ENCODE results near the gene ACBD6.
"Not testable (repeated sequence)": the region's sequence is repeated elsewhere in the genome, so short reads cannot be mapped to it uniquely, and the experiment has no call there.

The ACBD6 gene

GRCh38 chr1:180488661-180489060 lies 13.7 kb downstream of the ACBD6 start:
- ATAC-seq, result no peak

GRCh38 chr1:180486092-180486491 lies 16.3 kb downstream of the ACBD6 start:
- no peak for ATAC-seq

GRCh38 chr1:180484490-180484889 lies 17.9 kb downstream of the ACBD6 start:
- no peak for ATAC-seq

DNA sequence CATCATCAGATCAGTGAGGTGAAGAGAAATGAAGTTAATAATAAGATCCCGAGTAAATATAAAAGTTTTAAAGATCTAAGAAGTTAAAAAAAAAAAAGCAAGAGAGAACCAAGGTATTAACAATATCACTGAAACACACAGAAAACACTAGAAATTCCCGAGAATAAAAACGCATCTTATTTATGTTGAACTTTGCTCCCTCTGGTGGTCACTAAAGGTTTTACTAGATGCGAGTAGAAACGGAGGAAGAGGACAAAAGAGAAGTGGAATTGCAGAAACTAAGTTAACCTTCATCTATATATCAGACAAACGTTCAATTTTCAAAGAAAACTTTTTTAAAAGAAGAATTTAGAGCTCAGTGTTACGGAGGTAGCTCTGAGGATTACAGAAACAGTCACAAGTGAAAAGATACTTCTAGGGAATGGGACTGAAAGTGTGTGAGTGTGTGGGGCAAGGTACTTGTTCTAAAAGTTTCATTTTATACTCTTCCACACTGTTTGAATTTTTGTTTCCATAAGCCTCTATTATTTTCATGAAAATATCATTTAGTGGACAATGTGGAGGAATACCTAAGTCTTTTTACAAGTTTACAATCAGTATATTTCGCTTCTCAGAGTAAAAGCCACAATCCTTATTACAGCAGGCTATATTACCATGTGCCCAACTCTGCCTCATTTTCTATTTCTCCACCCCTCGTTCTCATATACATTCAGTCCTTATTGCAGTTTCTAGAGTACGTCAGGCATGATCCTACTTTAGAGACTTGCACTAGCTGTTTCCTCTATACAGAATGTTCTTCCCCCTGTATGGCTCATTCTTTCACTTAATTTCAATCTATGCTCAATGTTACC lies 19.7 kb downstream of the ACBD6 start:
- no peak for ATAC-seq

- no peak for ATAC-seq
Observed at GRCh38 chr1:180470031-180470430, 32.3 kb downstream of the ACBD6 start.

DNA sequence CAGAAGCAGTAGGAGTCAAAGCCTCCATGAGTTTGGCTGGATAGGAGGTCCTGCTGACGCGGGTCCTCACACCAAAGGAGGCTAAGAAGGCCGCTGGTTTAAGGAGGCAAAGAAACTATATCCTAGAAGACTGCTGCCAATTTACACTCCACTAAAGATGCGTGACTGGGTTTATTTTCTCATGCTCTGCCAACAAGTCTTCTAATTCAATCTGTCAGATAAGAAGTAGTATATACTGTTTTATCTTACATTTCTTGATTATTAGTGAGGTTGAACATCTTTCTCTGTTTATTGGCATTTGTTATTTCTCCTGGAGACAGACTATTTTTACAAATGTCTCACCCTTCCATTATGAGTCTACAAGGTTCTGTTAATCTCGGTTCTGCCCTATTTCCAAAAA lies 34.1 kb downstream of the ACBD6 start:
- ATAC-seq, result no peak

- no peak for ATAC-seq
Observed at GRCh38 chr1:180462102-180462501, 40.3 kb downstream of the ACBD6 start.

DNA sequence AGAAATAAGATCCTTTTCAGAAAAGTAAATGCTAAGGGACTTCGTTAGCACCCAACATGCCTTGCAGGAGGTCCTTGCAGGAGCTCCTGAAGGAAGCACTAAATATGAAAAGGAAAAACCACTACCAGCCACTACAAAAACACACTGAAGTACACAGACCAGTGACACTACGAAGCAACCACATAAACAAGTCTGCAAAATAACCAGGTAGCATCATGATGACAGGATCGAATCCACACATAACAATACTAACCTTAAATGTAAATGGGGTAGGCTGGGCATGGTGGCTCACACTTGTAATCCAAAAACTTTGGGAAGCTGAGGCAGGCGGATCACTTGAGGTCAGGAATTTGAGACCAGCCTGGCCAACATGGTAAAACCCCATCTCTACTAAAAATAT lies 40.7 kb downstream of the ACBD6 start:
- ATAC-seq, result not testable (repeated sequence)

DNA sequence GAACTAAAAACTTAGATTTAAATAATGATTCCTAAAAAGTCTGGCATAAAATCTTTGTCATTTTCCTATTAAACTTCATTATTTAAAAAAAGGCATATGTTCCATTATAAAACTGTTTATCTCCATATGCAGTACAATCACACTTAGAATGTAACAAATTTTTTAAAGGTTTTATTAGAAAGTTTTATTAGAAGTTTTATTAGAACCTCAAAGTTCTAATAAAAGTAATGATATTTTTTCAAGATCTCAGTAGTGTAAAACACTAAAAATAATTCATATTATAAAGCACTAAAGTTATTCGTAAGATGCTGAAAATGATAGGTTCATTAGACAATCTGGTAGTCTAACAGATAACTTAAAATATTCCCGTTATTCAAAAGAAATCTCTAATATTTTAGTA lies 43.6 kb downstream of the ACBD6 start:
- no peak for ATAC-seq

- ATAC-seq, result no peak
Observed at GRCh38 chr1:180456191-180456590, 46.2 kb downstream of the ACBD6 start.

GRCh38 chr1:180451504-180451903 lies 50.9 kb downstream of the ACBD6 start:
- no peak for ATAC-seq

- no peak for ATAC-seq
Observed at GRCh38 chr1:180444522-180444921, 57.9 kb downstream of the ACBD6 start.

DNA sequence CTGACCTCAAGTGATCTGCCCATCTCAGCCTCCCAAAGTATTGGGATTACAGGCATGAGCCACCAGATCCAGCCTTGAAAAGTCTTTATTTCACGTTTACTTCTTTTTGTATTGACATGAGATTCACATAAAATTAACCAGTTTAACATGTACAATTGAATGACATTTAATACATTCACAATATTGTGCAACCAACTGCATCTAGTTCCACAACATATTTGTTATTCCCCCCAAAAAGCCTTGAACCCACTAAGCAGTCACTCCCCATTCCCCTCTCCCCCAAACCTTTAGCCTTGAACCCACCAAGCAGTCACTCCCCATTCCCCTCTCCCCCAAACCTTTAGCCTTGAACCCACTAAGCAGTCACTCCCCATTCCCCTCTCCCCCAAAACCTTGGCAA lies 62.0 kb downstream of the ACBD6 start:
- no peak for ATAC-seq

DNA sequence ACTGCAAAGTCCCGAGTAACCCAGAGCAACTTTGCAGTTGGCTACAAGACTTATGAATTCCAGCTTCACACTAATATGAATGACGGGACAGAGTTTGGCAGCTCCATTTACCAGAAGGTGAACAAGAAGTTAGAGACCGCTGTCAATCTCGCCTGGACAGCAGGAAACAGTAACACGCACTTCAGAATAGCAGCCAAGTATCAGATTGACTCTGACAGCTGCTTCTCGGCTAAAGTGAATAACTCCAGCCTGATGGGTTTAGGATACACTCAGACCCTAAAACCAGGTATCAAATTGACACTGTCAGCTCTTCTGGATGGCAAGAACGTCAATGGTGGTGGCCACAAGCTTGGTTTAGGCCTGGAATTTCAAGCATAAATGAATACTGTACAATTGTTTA lies 66.8 kb downstream of the ACBD6 start:
- no peak for ATAC-seq

GRCh38 chr1:180433873-180434272 lies 68.5 kb downstream of the ACBD6 start:
- ATAC-seq, result no peak

GRCh38 chr1:180431683-180432082 lies 70.7 kb downstream of the ACBD6 start:
- no peak for ATAC-seq

GRCh38 chr1:180428782-180429695 lies 73.3 kb downstream of the ACBD6 start:
- no peak for ATAC-seq

DNA sequence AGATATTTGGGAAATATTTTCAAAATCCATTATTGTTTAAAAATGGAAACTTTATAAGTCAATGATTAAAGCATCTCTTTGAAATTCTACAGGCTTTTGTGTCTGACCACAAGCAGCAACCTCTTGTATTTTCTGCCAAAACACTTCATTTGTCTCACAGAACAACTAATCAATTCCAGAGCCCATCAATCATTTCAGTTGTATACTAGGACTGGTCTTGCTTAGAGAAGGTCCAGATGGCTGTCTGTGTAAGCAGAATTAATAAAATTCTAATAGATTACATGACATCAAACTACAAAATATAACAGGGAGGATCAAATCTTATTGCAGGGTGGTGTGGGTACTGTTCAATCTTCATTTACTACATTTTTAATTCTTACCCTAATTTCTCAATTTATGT lies 76.4 kb downstream of the ACBD6 start:
- no peak for ATAC-seq

DNA sequence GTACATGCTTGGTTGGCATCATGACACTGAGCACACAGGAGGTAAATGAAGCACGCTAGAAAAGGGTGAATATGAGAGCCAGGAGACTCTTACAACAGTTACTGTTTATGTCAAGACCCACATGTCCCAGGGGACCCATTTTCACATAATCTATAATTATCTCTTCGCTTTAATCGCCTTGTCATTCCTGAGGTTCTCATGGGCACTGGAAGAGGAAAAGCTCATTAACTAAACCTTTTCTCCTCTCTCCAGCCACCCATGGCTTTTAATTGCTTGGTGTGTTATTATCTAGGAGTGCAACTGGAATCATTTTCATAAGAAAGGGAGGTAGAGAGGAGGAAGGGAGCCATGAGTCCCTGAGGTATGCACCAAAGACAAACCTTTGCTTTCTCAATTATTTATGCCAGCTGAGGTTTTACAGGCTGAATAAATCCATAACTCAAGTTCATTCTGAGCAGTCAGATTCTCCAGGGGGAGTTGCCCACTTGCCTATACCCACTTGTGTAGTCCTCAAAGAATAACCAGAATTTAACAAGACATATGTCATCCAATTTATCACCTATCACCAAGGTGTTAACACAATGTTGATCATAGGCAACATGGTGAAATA lies 77.4 kb downstream of the ACBD6 start:
- no peak for ATAC-seq

GRCh38 chr1:180421614-180422013 lies 80.8 kb downstream of the ACBD6 start:
- no peak for ATAC-seq

- not testable (repeated sequence) for ATAC-seq
Observed at GRCh38 chr1:180421145-180421544, 81.2 kb downstream of the ACBD6 start.

DNA sequence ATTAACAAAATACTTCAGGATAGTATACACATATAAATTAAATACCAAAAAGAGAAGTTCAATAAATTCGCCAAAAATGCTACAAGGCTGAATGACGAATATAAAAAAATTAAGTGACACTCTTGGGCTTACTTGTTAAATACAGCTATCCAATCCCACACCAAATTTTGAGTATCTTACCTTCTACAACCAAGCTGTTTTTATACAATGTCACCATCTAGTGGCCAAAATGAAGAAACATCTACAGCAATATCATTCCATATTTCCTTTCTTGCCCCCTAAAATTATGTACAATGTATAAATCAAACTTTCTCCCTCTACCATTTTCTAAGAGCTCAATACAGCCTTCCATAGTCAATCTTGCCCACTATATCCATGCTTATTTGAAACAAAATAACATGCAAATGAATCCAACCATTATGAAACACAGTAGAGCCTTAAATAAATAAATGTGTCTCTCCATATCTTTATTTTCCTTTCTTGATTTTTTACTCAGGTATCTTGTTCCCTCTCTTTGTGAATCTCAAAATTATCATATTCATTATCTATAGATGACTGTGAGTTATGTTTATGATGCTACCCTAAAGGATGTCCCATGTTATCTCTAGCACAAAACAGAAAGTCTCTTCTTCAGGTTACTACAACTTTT lies 86.3 kb downstream of the ACBD6 start:
- no peak for ATAC-seq
